ENCODE results near the gene OVCA2. TPM values are rescaled to one million over a fixed set of nuclear protein-coding genes. Genes with fewer than 3 reads are reported as not detected.

OVCA2 gene
- total RNA-seq, 1 experiment from 2014 or later = 35.4 TPM

GRCh38 chr17:2061441-2061958, 19.7 kb downstream of the OVCA2 start:
- CTCF ChIA-PET = no interaction called here
- Histone ChIP-seq H3K27ac (no peak overlapping the region), H3K9me3 (ENCODE audit: insufficient read depth, low read depth) (no peaks in the 10 kb centered on the region)

GRCh38 chr17:2062571-2063183, 20.9 kb downstream of the OVCA2 start:
- no peaks in the 10 kb centered on the region; the same call in 1 of the 2 replicates for H4K20me1 ChIP-seq (ENCODE audit: insufficient read depth)
- CTCF ChIA-PET = no interaction called here
- H3K27ac ChIP-seq = no peak overlapping the region
- no peaks in the 10 kb centered on the region for H3K9me2 ChIP-seq (ENCODE audit: insufficient read depth)
- no peaks in the 10 kb centered on the region for H3K27me3 ChIP-seq (ENCODE audit: insufficient read depth, low read depth)
- no peak for DNase-seq
- BruUV-seq (replicated peaks) = no TSS peak
- POLR2A ChIA-PET (ENCODE audit: unreplicated experiment) = no interaction called here
- peaks cover 10% of the 10 kb centered on the region; the same call in 1 of the 2 replicates for H3F3A ChIP-seq (ENCODE audit: insufficient read depth, low read depth)
- no peak overlapping the region for H3K4me2 ChIP-seq
- no peak overlapping the region for H2AFZ ChIP-seq
- H3K9me3 ChIP-seq (ENCODE audit: insufficient read depth, low read depth) = no peaks in the 10 kb centered on the region
- H3K4me3 ChIP-seq = no peak overlapping the region
- H3K79me2 ChIP-seq (ENCODE audit: low read depth) = no peaks in the 10 kb centered on the region
- intact Hi-C loops (cut with micrococcal nuclease; ENCODE audit: unreplicated experiment) = no loop called here
- no peaks in the 10 kb centered on the region for H3K36me3 ChIP-seq (ENCODE audit: low read depth)
- TF ChIP-seq EZH2 (IDR thresholded peaks at IDR 0.05; ENCODE audit: low read depth) = no peak
- no peak for TF ChIP-seq CTCF (conservative IDR thresholded peaks at IDR 0.05)
- no peaks in the 10 kb centered on the region for H3K4me1 ChIP-seq (replicated peaks; ENCODE audit: insufficient read depth)

More at GRCh38 chr17:2061441-2061958, 19.7 kb downstream of the OVCA2 start:
- H4K20me1 ChIP-seq (ENCODE audit: insufficient read depth) = no peaks in the 10 kb centered on the region; the same call in 1 of the 2 replicates
- no peaks in the 10 kb centered on the region for H3K36me3 ChIP-seq (ENCODE audit: low read depth)
- peaks cover 8% of the 10 kb centered on the region; the same call in 1 of the 2 replicates for H3F3A ChIP-seq (ENCODE audit: insufficient read depth, low read depth)
- no peaks in the 10 kb centered on the region for H3K79me2 ChIP-seq (ENCODE audit: low read depth)
- H3K4me3 ChIP-seq = no peak overlapping the region
- BruUV-seq (replicated peaks) = no TSS peak
- H3K4me1 ChIP-seq (replicated peaks; ENCODE audit: insufficient read depth) = no peaks in the 10 kb centered on the region
- no peaks in the 10 kb centered on the region for H3K9me2 ChIP-seq (ENCODE audit: insufficient read depth)
- H2AFZ ChIP-seq = no peak overlapping the region
- H3K4me2 ChIP-seq = no peak overlapping the region
- DNase-seq = no peak
- intact Hi-C loops (cut with micrococcal nuclease; ENCODE audit: unreplicated experiment) = no loop called here
- no peak for TF ChIP-seq EZH2 (IDR thresholded peaks at IDR 0.05; ENCODE audit: low read depth)
- POLR2A ChIA-PET (ENCODE audit: unreplicated experiment) = no interaction called here
- no peaks in the 10 kb centered on the region for H3K27me3 ChIP-seq (ENCODE audit: insufficient read depth, low read depth)

- POLR2A ChIA-PET (ENCODE audit: unreplicated experiment) = interaction anchor here (0.6 kb wide), 1 partner anchor 172 kb away, joined by 3 read pairs; no protein-coding TSS in a partner anchor
- intact Hi-C loops (cut with micrococcal nuclease; ENCODE audit: unreplicated experiment) = no loop called here
Measured at GRCh38 chr17:2063261-2064146, 21.7 kb downstream of the OVCA2 start.

More at GRCh38 chr17:2063261-2064146, 21.7 kb downstream of the OVCA2 start:
- DNase-seq = no peak
- H3K79me2 ChIP-seq (ENCODE audit: low read depth) = no peaks in the 10 kb centered on the region
- BruUV-seq (replicated peaks) = no TSS peak
- no peak overlapping the region for H3K27ac ChIP-seq
- H3K4me2 ChIP-seq = no peak overlapping the region
- H3K27me3 ChIP-seq (ENCODE audit: insufficient read depth, low read depth) = no peaks in the 10 kb centered on the region
- no peaks in the 10 kb centered on the region; the same call in 1 of the 2 replicates for H4K20me1 ChIP-seq (ENCODE audit: insufficient read depth)
- CTCF ChIA-PET = no interaction called here
- H3F3A ChIP-seq (ENCODE audit: insufficient read depth, low read depth) = peaks cover 10% of the 10 kb centered on the region; the same call in 1 of the 2 replicates
- H3K4me1 ChIP-seq (replicated peaks; ENCODE audit: insufficient read depth) = no peaks in the 10 kb centered on the region
- H3K36me3 ChIP-seq (ENCODE audit: low read depth) = no peaks in the 10 kb centered on the region
- no peaks in the 10 kb centered on the region for H3K9me2 ChIP-seq (ENCODE audit: insufficient read depth)
- no peak for TF ChIP-seq EZH2 (IDR thresholded peaks at IDR 0.05; ENCODE audit: low read depth)
- TF ChIP-seq CTCF (conservative IDR thresholded peaks at IDR 0.05) = no peak
- H3K9me3 ChIP-seq (ENCODE audit: insufficient read depth, low read depth) = no peaks in the 10 kb centered on the region
- no peak overlapping the region for H3K4me3 ChIP-seq
- H2AFZ ChIP-seq = no peak overlapping the region

Data from PC-9 (cell line).